Mesenchymal stem cell (in vitro differentiated cells and primary cell): Measurements from ENCODE around the gene RUSC1.

Experiments used
- DNase-seq: peaks from one replicate; pipeline ENCODE4 v3.0.0-alpha.2; 2013
- H2AFZ ChIP-seq: one replicate; pipeline ENCODE4 v1.6.1; 2013; ENCODE audit warnings: low read depth, mild to moderate bottlenecking, control low read depth, inconsistent platforms, low read length, moderate library complexity
- H2AK5ac ChIP-seq: 2 replicates; pipeline ENCODE4 v1.6.1; 2013; ENCODE audit warnings: low read length, moderate library complexity, mild to moderate bottlenecking, inconsistent platforms; ENCODE audit not compliant: severe bottlenecking
- H2BK120ac ChIP-seq: one replicate; pipeline ENCODE4 v1.6.1; 2013; ENCODE audit warnings: low read depth, mild to moderate bottlenecking, inconsistent platforms, low read length, moderate library complexity
- H2BK12ac ChIP-seq, 2 experiments: one replicate each; pipeline ENCODE4 v1.6.1; 2013; ENCODE audit warnings: inconsistent platforms in 2 of 2, low read length in 2 of 2, mild to moderate bottlenecking in 2 of 2, moderate library complexity in 2 of 2, control low read depth in 1 of 2
- H2BK15ac ChIP-seq: one replicate; pipeline ENCODE4 v1.6.1; 2013; ENCODE audit warnings: mild to moderate bottlenecking, low read depth, inconsistent platforms; ENCODE audit not compliant: poor library complexity, severe bottlenecking
- H2BK5ac ChIP-seq: 2 replicates; pipeline ENCODE4 v1.6.1; 2013; ENCODE audit warnings: low read depth, mild to moderate bottlenecking, low read length, control low read depth, inconsistent platforms; ENCODE audit not compliant: poor library complexity, severe bottlenecking
- H3K14ac ChIP-seq, 2 experiments: one replicate each; pipeline ENCODE4 v1.6.1; 2013; ENCODE audit warnings: inconsistent platforms in 2 of 2, low read length in 2 of 2, control low read depth in 1 of 2, mild to moderate bottlenecking in 1 of 2, moderate library complexity in 1 of 2
- H3K18ac ChIP-seq, 2 experiments: one replicate each; pipeline ENCODE4 v1.6.1; 2013; ENCODE audit warnings: inconsistent platforms in 2 of 2, low read length in 2 of 2, control low read depth in 1 of 2, low read depth in 1 of 2, mild to moderate bottlenecking in 1 of 2
- H3K23ac ChIP-seq, 2 experiments: one replicate each; pipeline ENCODE4 v1.6.1; 2013; ENCODE audit warnings: inconsistent platforms in 2 of 2, low read length in 2 of 2, mild to moderate bottlenecking in 2 of 2, moderate library complexity in 2 of 2, control low read depth in 1 of 2
- H3K27ac ChIP-seq: 2 replicates; pipeline ENCODE4 v1.5.1; 2013; ENCODE audit warnings: mild to moderate bottlenecking, moderate library complexity, low read length, control low read depth, inconsistent platforms; ENCODE audit not compliant: poor library complexity, severe bottlenecking
- H3K27me3 ChIP-seq, 2 experiments: 2 replicates each; pipeline versions ENCODE4 v1.6.1 to v1.7.0; 2013; ENCODE audit warnings: low read length in 2 of 2, mild to moderate bottlenecking in 2 of 2, moderate library complexity in 2 of 2, control low read depth in 1 of 2, inconsistent platforms in 1 of 2; ENCODE audit not compliant: control insufficient read depth in 1 of 2, insufficient read depth in 1 of 2
- H3K36me3 ChIP-seq, 2 experiments: 2 replicates each; pipeline versions ENCODE4 v1.6.1 to v1.7.0; 2013; ENCODE audit warnings: low read length in 2 of 2, control low read depth in 1 of 2, inconsistent platforms in 1 of 2, low read depth in 1 of 2, mild to moderate bottlenecking in 1 of 2; ENCODE audit not compliant: insufficient read depth in 2 of 2, control insufficient read depth in 1 of 2
- H3K4ac ChIP-seq, 2 experiments: one replicate each; pipeline ENCODE4 v1.6.1; 2013; ENCODE audit warnings: inconsistent platforms in 2 of 2, low read length in 2 of 2, mild to moderate bottlenecking in 2 of 2, moderate library complexity in 2 of 2, control low read depth in 1 of 2, low read depth in 1 of 2
- H3K4me1 ChIP-seq: 2 replicates; pipeline ENCODE4 v1.6.1; 2013; ENCODE audit warnings: low read depth, low read length, control low read depth; ENCODE audit not compliant: control insufficient read depth, insufficient read depth
- H3K4me2 ChIP-seq: 2 replicates; pipeline ENCODE4 v1.6.1; 2013; ENCODE audit warnings: low read length, mild to moderate bottlenecking, inconsistent platforms; ENCODE audit not compliant: poor library complexity, severe bottlenecking
- H3K4me3 ChIP-seq, 2 experiments: 2 replicates each; pipeline versions ENCODE4 v1.5.1 to v1.7.0; 2013; ENCODE audit warnings: low read length in 2 of 2, mild to moderate bottlenecking in 2 of 2, control low read depth in 1 of 2, low read depth in 1 of 2; ENCODE audit not compliant: insufficient read depth in 1 of 2
- H3K79me1 ChIP-seq: replicated peaks from 2 replicates; pipeline ENCODE4 v1.6.1; 2013; ENCODE audit warnings: mild to moderate bottlenecking, control low read depth, low read length, inconsistent platforms; ENCODE audit not compliant: poor library complexity, severe bottlenecking
- H3K9ac ChIP-seq: 2 replicates; pipeline ENCODE4 v1.7.0; 2013; ENCODE audit warnings: mild to moderate bottlenecking, low read length, moderate library complexity
- H3K9me3 ChIP-seq: 2 replicates; pipeline ENCODE4 v1.7.0; 2013; ENCODE audit warnings: mild to moderate bottlenecking, low read length; ENCODE audit not compliant: control insufficient read depth
- H4K8ac ChIP-seq: one replicate; pipeline ENCODE4 v1.6.1; 2013; ENCODE audit warnings: inconsistent platforms, mild to moderate bottlenecking, low read length, moderate library complexity
- H4K91ac ChIP-seq: one replicate; pipeline ENCODE4 v1.6.1; 2013; ENCODE audit warnings: mild to moderate bottlenecking, low read length, inconsistent platforms
- WGBS: methylation state at CpG from one replicate; pipeline ENCODE4 v1.1.7; 2013; ENCODE audit warnings: mixed read lengths; 5-methylcytosine and 5-hydroxymethylcytosine counted together

The RUSC1 gene

GRCh38 chr1:155339515-155340097 is 18.9 kb downstream of the RUSC1 start:
- Histone ChIP-seq H2BK15ac (no peak overlapping the region), H3K9ac (no peak overlapping the region), H3K4ac (no peak overlapping the region), H3K4me2 (no peak overlapping the region), H3K4me3 (no peak overlapping the region), H3K14ac (no peak overlapping the region), H3K36me3 (peaks cover 28 to 85% of the 10 kb centered on the region in 2 experiments), H3K79me1 (peaks cover 11% of the 10 kb centered on the region), H2BK5ac (no peak overlapping the region), H2AFZ (no peak overlapping the region), H3K27ac (no peak overlapping the region), H3K9me3 (no peaks in the 10 kb centered on the region), H4K8ac (no peak overlapping the region), H3K18ac (no peak overlapping the region), H3K27me3 (no peaks in the 10 kb centered on the region), H3K4me1 (no peaks in the 10 kb centered on the region), H2BK120ac (no peak overlapping the region), H2AK5ac (no peak overlapping the region), H3K23ac (no peak overlapping the region), H2BK12ac (no peak overlapping the region), H4K91ac (no peak overlapping the region)
- 98% methylated on average over 5 of the region's 8 CpGs for WGBS
- DNase-seq = peak; percentile 46

GRCh38 chr1:155342842-155343241 is 22.1 kb downstream of the RUSC1 start:
- Histone ChIP-seq H4K91ac (no peak overlapping the region), H3K23ac (no peak overlapping the region), H2AK5ac (no peak overlapping the region), H3K14ac (no peak overlapping the region), H3K4me3 (no peak overlapping the region), H3K36me3 (peaks cover 39 to 83% of the 10 kb centered on the region in 2 experiments), H4K8ac (no peak overlapping the region), H2BK5ac (no peak overlapping the region), H2BK120ac (no peak overlapping the region), H3K79me1 (peaks cover 6% of the 10 kb centered on the region), H3K4me1 (no peaks in the 10 kb centered on the region), H2AFZ (no peak overlapping the region), H3K9me3 (no peaks in the 10 kb centered on the region), H3K27ac (no peak overlapping the region), H3K9ac (no peak overlapping the region), H2BK15ac (no peak overlapping the region), H3K4me2 (no peak overlapping the region), H3K4ac (no peak overlapping the region), H3K18ac (no peak overlapping the region), H2BK12ac (no peak overlapping the region), H3K27me3 (no peaks in the 10 kb centered on the region)
- DNase-seq = no peak
- WGBS = 96% methylated on average over 3 of the region's 3 CpGs

GRCh38 chr1:155352631-155353030 is 31.9 kb downstream of the RUSC1 start:
- Histone ChIP-seq H3K9me3 (no peaks in the 10 kb centered on the region), H3K23ac (no peak overlapping the region), H3K4me3 (no peak overlapping the region), H3K27ac (no peak overlapping the region), H2AFZ (no peak overlapping the region), H2AK5ac (no peak overlapping the region), H3K79me1 (peaks cover 4% of the 10 kb centered on the region), H3K27me3 (no peaks in the 10 kb centered on the region), H3K14ac (no peak overlapping the region), H2BK120ac (no peak overlapping the region), H3K9ac (no peak overlapping the region), H4K91ac (no peak overlapping the region), H2BK5ac (no peak overlapping the region), H3K4ac (no peak overlapping the region), H3K36me3 (peaks cover 30 to 83% of the 10 kb centered on the region in 2 experiments), H3K4me1 (no peaks in the 10 kb centered on the region), H2BK12ac (no peak overlapping the region), H2BK15ac (no peak overlapping the region), H3K18ac (no peak overlapping the region), H3K4me2 (no peak overlapping the region), H4K8ac (no peak overlapping the region)
- DNase-seq = no peak
- WGBS = 97% methylated on average over 6 of the region's 6 CpGs

- no peak overlapping the region for H3K14ac ChIP-seq
- H2BK12ac ChIP-seq = no peak overlapping the region
- H2AFZ ChIP-seq = no peak overlapping the region
- no peak overlapping the region for H3K4me2 ChIP-seq
- no peak overlapping the region for H3K23ac ChIP-seq
- no peak overlapping the region for H4K91ac ChIP-seq
- WGBS = no CpG with 5 or more reads among the region's 1 CpG
- no peak overlapping the region for H3K4me3 ChIP-seq
- peaks cover 28 to 71% of the 10 kb centered on the region in 2 experiments for H3K36me3 ChIP-seq
- no peak overlapping the region for H4K8ac ChIP-seq
- no peaks in the 10 kb centered on the region for H3K4me1 ChIP-seq
- no peak overlapping the region for H3K18ac ChIP-seq
- no peak overlapping the region for H2AK5ac ChIP-seq
- no peak for DNase-seq
- no peaks in the 10 kb centered on the region for H3K27me3 ChIP-seq
- no peak overlapping the region for H2BK15ac ChIP-seq
- H2BK5ac ChIP-seq = no peak overlapping the region
- H2BK120ac ChIP-seq = no peak overlapping the region
- peaks cover 7% of the 10 kb centered on the region for H3K79me1 ChIP-seq
- no peak overlapping the region for H3K27ac ChIP-seq
- H3K9ac ChIP-seq = no peak overlapping the region
- H3K9me3 ChIP-seq = no peaks in the 10 kb centered on the region
- no peak overlapping the region for H3K4ac ChIP-seq
Measured at GRCh38 chr1:155360051-155360450, 39.4 kb downstream of the RUSC1 start.
